Measurements from ENCODE around the gene RPIA.

GRCh38 chr2:88755836-88756235, 64.4 kb downstream of the RPIA start:
- TF ChIP-seq CTCF (IDR thresholded peaks at IDR 0.05) (no peak), POLR2A (IDR thresholded peaks at IDR 0.05) (no peak)

Measured in Peyer's patch (tissue), 4 donors.